ENCODE results near the gene ADAM15.

The ADAM15 gene

DNA sequence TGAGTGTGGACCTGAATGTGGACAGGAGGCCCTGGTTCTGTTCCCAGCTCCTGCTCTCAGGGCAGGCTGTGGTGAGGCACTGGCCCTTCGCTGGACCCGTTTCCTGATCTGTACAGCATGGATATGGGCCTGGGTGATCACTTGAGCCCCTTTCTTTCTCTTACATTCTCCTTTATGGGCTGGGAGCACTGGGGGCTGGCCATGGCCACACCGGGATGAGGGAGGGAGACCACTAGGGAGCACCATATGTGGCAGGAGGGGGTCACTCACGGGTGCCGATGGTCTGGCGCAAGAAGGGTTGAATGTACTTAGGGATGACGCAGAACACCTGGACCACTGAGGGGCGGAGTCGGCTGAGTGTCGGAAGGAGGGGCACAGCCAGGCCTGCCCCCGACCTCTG lies 20.2 kb upstream of the ADAM15 start:
- no peak for FAIRE-seq

GRCh38 chr1:155032886-155033285 lies 18.2 kb upstream of the ADAM15 start:
- no peak for FAIRE-seq

DNA sequence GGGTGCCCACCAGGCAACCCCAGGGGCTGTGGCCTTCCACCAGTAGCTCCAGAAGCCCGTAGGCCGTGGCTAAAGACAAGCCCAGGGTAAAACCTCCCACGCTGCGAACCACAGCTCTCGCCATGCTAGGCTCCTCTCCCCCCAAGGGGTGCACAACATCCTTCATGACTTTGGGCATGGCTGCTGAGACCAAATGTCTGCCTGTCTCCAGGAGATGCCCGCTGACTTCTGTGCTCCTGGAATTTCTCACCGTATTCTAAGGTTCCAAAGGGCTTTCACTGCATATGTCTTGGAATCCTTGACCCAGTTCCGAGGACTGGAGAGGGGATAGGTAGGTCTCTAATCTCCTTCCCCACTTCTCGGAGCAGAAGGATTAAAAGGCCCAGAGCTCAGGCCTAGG lies 17.6 kb upstream of the ADAM15 start, which contains the start of the genes DCST1 and DCST2:
Gene DCST1, plus strand, starts transcription at position 301 of the 400 bp plus-strand sequence. CDS start 213 bp downstream, outside the sequence.
Gene DCST2, minus strand, starts transcription at position 258 of the 400 bp plus-strand sequence. Its CDS starts 80 bp downstream, at position 178.
- no peak for FAIRE-seq

GRCh38 chr1:155034318-155035208 lies 16.6 kb upstream of the ADAM15 start:
- no peak for FAIRE-seq

DNA sequence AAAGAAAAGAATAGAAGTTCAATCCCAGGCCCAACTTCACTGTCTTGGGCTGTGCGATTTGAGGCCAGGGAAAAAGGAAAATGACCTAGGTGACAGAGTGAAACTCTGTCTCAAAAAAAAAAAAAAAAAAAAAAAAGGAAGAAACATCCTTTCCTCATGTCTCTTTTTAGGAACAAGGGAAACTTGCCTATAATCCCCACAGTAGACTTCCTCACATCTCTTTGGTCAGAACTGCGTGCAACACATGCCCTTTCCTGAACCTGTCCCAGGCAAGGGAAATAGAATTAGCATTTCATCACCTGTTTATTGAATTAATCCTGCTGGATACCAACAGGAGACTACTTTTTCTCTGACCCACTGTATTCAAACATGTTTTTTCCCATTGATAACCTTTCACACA lies 15.2 kb upstream of the ADAM15 start:
- no peak for FAIRE-seq

- FAIRE-seq, result no peak
Observed at GRCh38 chr1:155037043-155037442, 14.1 kb upstream of the ADAM15 start.

GRCh38 chr1:155037851-155038441 lies 13.2 kb upstream of the ADAM15 start:
- no peak for FAIRE-seq

DNA sequence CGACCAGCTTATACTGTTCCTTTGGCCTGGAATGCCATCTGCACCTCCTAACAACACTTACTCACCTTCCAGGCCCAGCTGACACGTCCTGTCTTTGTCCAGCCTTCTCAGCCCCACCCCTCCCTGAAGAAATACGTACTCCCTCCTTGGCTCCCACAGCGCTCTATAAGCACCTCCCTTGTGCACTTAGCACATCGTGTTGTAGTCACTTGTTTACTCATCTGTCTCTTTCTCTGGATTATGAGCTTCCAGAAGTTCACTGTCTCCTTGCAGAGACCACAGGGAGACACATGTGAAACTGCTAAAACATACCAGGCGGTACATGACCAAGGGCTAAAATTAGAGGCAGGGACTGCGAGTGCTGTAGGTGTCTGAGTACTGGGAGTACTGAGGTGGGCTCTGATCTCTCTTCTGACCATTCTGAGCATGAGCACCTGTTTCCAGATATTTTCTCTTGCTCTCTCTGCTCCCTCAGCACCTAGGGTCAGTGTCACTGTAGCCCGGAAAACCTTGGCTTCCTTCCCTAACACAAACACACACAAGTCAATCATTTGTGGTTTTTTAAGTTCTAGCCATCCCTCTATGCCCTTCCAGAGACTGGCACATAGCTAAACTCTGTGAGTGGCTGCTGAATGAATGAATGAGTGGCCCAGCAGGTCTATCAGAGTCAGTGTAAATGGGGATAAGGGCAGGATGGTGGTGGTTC lies 12.4 kb upstream of the ADAM15 start:
- FAIRE-seq, result no peak

DNA sequence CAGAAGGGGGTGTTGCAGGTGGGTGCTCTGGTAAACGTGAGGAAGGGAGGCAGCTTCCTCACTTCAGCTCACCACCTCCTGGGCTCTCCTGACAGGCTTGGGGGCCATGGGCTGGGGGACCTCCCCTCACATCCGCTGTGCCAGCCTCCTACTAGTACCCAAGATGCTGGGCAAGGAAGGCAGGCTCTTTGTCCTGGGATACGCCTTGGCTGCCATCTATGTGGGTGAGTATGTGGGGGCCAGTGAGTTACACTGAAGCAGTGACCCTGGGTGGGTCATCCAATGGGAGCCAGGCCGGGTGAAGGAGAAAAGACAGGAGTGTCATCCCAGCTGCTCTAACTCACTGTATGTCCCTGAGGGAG lies 11.8 kb upstream of the ADAM15 start:
- no peak for FAIRE-seq

- FAIRE-seq, result no peak
Observed at GRCh38 chr1:155040358-155041093, 10.6 kb upstream of the ADAM15 start.

DNA sequence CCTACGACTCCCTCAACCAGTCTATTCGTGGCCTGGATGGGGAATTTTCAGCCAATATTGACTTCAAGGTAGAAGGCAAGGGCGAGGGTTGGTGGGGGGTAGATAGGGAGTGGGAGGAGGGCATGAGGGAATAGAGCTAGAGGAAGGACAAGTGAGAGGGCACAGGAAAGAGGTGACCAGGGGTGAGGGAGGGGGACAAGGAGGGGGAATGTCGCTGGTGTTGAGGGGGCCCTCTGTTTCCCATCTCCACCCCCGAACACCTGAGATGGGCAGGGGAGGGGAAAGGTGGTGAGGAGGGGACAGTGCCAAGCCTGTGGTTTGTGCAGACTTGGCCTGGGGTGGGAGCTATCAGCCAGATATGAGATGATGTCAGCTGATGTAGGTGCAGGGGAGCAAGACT lies 8.3 kb upstream of the ADAM15 start:
- FAIRE-seq, result no peak

DNA sequence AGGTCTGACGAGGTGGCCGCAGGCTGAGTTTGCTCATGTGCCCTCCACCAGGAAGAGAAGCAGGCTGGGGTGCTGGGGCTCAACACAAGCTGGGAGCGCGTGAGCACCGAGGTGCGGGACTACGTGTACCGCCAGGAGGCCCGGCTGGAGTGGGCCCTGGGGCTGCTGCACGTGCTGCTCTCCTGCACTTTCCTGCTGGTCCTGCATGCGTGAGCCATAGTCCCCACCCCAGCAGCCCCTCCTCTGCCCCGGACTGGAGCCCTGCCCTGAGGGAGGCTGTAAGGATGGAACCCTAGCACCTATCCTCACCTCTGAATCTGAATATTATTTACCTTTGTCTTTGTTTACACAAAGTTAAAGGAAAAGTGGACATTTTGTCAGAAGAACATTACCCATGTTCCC lies 7.8 kb upstream of the ADAM15 start:
- FAIRE-seq, result no peak

DNA sequence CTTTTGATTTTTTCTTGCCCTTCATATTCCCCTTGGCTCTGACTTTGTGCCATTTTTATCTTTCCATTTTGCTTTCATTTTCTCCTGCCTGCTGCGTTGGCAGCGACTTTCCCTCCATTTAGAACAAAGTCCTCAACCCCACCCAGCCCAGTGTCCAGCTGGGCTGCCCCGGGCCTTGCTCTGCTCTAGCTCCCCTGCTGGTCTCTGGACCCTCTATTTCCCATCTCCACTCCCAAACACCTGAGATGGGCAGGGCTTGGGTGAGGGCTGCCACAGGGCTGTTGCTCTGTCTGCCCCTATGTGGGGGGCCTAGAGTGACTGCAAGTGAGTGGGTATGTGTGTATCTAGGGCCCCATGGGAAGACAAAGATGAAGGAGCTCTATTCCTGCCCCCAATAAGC lies 7.3 kb upstream of the ADAM15 start:
- FAIRE-seq, result no peak

DNA sequence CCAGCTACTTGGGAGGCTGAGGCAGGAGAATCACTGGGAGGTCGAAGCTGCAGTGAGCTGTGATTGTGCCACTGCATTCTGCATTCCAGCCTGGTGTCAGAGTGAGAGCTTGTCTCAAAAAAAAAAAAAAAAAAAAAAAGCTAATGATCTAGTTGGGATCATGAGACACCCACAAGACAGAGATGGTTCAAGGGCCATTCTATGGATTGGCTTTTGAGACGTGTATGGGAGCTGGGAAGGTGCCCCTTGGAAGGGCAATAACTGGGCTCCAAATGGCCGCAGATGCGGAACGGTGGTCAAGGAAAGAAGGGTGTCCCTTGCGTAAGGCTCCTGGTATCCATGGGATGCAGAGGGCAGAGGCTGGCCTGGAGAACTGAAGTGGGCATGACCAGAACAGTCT lies 6.8 kb upstream of the ADAM15 start:
- FAIRE-seq, result no peak

DNA sequence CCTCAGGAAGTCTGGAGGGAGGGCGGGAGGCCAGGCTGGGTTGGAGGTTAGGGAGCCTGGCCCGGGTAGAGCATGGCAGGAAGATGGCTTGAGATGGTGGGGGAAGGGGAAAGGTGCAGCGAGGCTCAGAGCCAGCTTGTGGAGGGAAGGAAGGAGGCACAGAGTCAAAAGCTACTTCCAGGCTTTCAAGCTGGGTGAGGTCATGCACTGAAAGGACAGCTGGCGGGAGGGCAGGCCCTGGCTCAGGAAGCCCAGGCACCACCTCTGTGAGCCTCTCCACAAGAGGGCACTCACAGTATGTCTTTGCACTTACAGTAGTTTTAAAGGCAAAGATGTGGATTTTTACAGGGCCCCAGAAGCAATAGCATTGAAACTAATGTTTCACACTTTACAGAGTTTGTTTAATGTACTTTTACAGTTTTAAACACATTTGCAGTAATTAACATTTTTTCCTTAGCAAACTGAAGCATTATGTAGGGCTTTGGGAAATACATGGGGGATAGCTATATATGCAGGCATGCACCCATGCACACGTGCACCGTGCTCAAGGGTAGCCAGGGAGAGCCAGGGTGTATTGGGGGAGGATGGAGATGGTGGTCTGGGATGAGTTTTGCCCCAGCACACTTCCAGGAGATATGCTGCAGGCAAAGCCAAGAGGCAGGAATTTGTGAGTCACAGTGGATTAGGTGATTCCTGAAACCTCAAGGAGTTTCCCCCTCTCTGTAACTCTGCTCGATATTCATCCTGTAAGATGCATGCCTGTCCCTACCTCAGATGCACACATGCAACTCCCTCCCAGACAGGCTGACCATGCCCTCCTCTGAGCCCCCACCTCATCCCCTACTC lies 6.1 kb upstream of the ADAM15 start:
- FAIRE-seq, result no peak

GRCh38 chr1:155048449-155049334 lies 2.4 kb upstream of the ADAM15 start:
- no peak for FAIRE-seq

DNA sequence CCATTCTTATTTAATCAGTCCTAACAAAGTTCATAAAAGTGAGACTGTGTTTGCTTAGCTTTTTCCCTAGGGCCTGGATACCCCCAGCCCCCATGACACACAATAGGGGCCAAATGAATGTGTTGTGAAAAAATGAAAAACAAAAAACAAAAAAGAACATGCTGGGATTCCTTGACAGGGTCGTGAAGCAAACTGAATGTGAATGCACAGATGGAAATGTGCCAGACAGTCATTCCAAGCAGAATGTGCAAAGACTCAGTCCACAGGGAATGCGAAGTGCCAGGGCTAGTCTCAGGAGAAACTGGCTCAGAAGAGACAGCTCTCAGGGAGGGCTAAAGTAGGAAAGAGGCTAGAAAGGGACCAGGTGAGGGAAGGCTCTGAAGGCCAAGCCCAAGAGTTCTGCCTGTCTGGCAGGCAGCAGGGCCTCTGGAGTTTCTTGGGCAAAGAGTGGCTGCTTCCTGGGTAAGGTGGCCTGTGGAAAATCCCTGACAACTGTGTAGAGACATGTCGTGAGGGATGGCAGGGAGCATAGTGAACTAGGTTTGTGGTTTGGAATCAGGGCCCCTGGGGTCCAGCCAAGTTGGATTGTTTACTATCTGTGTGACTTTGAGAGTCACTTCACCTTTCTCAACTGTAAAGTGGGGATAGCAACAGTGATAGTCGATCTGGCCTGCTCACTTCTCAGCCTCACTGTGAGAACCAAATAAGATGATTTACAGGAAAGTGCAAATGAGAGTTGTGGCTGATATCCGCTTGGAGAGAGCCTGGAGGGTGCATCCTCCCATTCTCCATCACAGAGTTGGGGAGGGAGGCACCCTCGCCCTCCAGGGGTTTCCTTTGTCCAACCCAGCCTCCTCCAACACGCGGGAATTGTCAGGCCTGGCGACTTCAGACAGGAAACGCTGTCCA lies 1.2 kb upstream of the ADAM15 start:
- no peak for FAIRE-seq

GRCh38 chr1:155051342-155051776 lies 243 bp downstream of the ADAM15 start:
- no peak for FAIRE-seq

- no peak for FAIRE-seq
Observed at GRCh38 chr1:155051777-155052398, 772 bp downstream of the ADAM15 start.
